ENCODE measurements around the gene ASAP2.

Gene ASAP2

GRCh38 chr2:9410108-9410507, 203.5 kb downstream of the ASAP2 start:
- no peak overlapping the region for H3K4me2 ChIP-seq (ENCODE audit: low read depth, low read length, poor library complexity, severe bottlenecking)
- no peak overlapping the region for H3K9ac ChIP-seq (ENCODE audit: low read depth, low read length, poor library complexity, severe bottlenecking)
- no peak for TF ChIP-seq CTCF (conservative IDR thresholded peaks at IDR 0.05; ENCODE audit: low read length)
- no peak for TF ChIP-seq EZH2phosphoT487 (IDR thresholded peaks at IDR 0.05; ENCODE audit: borderline replicate concordance)
- no peaks in the 10 kb centered on the region for H3K9me2 ChIP-seq (replicated peaks; ENCODE audit: low read depth, low read length)
- H3K79me2 ChIP-seq (ENCODE audit: insufficient read depth, low read length), result no peaks in the 10 kb centered on the region
- no peaks in the 10 kb centered on the region for H3K9me3 ChIP-seq (ENCODE audit: insufficient read depth, low read depth, low read length)
- H2AFZ ChIP-seq (ENCODE audit: low read length), result no peak overlapping the region
- H3K4me1 ChIP-seq (ENCODE audit: insufficient read depth, low read length, poor library complexity, severe bottlenecking), result no peaks in the 10 kb centered on the region
- H3K36me3 ChIP-seq (ENCODE audit: insufficient read depth, low read length), result peaks cover 7% of the 10 kb centered on the region; the same call in 1 of the 2 replicates
- H4K20me1 ChIP-seq (ENCODE audit: insufficient read depth, low read length, poor library complexity, severe bottlenecking), result no peaks in the 10 kb centered on the region
- H3K4me3 ChIP-seq (ENCODE audit: low read length, poor library complexity, severe bottlenecking), result no peak overlapping the region
- H3F3A ChIP-seq (ENCODE audit: low read depth), result no peaks in the 10 kb centered on the region
- H3K27me3 ChIP-seq (ENCODE audit: insufficient read depth, low read length, poor library complexity, severe bottlenecking), result no peaks in the 10 kb centered on the region

- H3K4me3 ChIP-seq (ENCODE audit: low read length, poor library complexity, severe bottlenecking), result no peak overlapping the region
- no peaks in the 10 kb centered on the region for H3K9me2 ChIP-seq (replicated peaks; ENCODE audit: low read depth, low read length)
- TF ChIP-seq EZH2phosphoT487 (IDR thresholded peaks at IDR 0.05; ENCODE audit: borderline replicate concordance), result no peak
- no peak for TF ChIP-seq CTCF (conservative IDR thresholded peaks at IDR 0.05; ENCODE audit: low read length)
- no peak overlapping the region for H3K4me2 ChIP-seq (ENCODE audit: low read depth, low read length, poor library complexity, severe bottlenecking)
- H2AFZ ChIP-seq (ENCODE audit: low read length), result no peak overlapping the region
- no peaks in the 10 kb centered on the region for H3K27me3 ChIP-seq (ENCODE audit: insufficient read depth, low read length, poor library complexity, severe bottlenecking)
- no peaks in the 10 kb centered on the region for H3F3A ChIP-seq (ENCODE audit: low read depth)
- no peaks in the 10 kb centered on the region for H3K4me1 ChIP-seq (ENCODE audit: insufficient read depth, low read length, poor library complexity, severe bottlenecking)
- no peaks in the 10 kb centered on the region for H3K9me3 ChIP-seq (ENCODE audit: insufficient read depth, low read depth, low read length)
- H3K36me3 ChIP-seq (ENCODE audit: insufficient read depth, low read length), result peaks cover 7% of the 10 kb centered on the region; the same call in 1 of the 2 replicates
- no peaks in the 10 kb centered on the region for H4K20me1 ChIP-seq (ENCODE audit: insufficient read depth, low read length, poor library complexity, severe bottlenecking)
- peaks cover 2% of the 10 kb centered on the region; the same call in 1 of the 2 replicates for H3K79me2 ChIP-seq (ENCODE audit: insufficient read depth, low read length)
- no peak overlapping the region for H3K9ac ChIP-seq (ENCODE audit: low read depth, low read length, poor library complexity, severe bottlenecking)
Measured at GRCh38 chr2:9412781-9413180, 206.2 kb downstream of the ASAP2 start.

- Histone ChIP-seq H3F3A (ENCODE audit: low read depth) (no peaks in the 10 kb centered on the region), H3K79me2 (ENCODE audit: insufficient read depth, low read length) (peaks cover 20% of the 10 kb centered on the region; the same call in 1 of the 2 replicates), H2AFZ (ENCODE audit: low read length) (no peak overlapping the region), H3K9me3 (ENCODE audit: insufficient read depth, low read depth, low read length) (no peaks in the 10 kb centered on the region), H3K9ac (ENCODE audit: low read depth, low read length, poor library complexity, severe bottlenecking) (no peak overlapping the region), H3K4me2 (ENCODE audit: low read depth, low read length, poor library complexity, severe bottlenecking) (no peak overlapping the region), H3K36me3 (ENCODE audit: insufficient read depth, low read length) (no peaks in the 10 kb centered on the region; the same call in 1 of the 2 replicates), H3K9me2 (replicated peaks; ENCODE audit: low read depth, low read length) (no peaks in the 10 kb centered on the region), H3K4me3 (ENCODE audit: low read length, poor library complexity, severe bottlenecking) (no peak overlapping the region), H4K20me1 (ENCODE audit: insufficient read depth, low read length, poor library complexity, severe bottlenecking) (no peaks in the 10 kb centered on the region), H3K4me1 (ENCODE audit: insufficient read depth, low read length, poor library complexity, severe bottlenecking) (peaks cover 9% of the 10 kb centered on the region), H3K27me3 (ENCODE audit: insufficient read depth, low read length, poor library complexity, severe bottlenecking) (no peaks in the 10 kb centered on the region)
- TF ChIP-seq CTCF (conservative IDR thresholded peaks at IDR 0.05; ENCODE audit: low read length), result no peak
Measured at GRCh38 chr2:9415516-9416169, 209.0 kb downstream of the ASAP2 start.
